H9 (cell line): ENCODE data around the gene CDK11A. TPM values are rescaled to one million over a fixed set of nuclear protein-coding genes. Genes with fewer than 3 reads are reported as not detected.
"Not testable (repeated sequence)": the region's sequence is repeated elsewhere in the genome, so short reads cannot be mapped to it uniquely, and the experiment has no call there.

Source experiments
- DNase-seq: peaks from one replicate; pipeline ENCODE4 v3.0.0-alpha.2; 2017
- H2AFZ ChIP-seq: one replicate; pipeline ENCODE4 v1.6.1; 2013; ENCODE audit warnings: mild to moderate bottlenecking, low read length, control low read depth, moderate library complexity
- H2AK5ac ChIP-seq: 2 replicates; pipeline ENCODE4 v1.6.1; 2013; ENCODE audit warnings: low read length, control low read depth, mixed read lengths; ENCODE audit not compliant: insufficient read length
- H2BK120ac ChIP-seq: one replicate; pipeline ENCODE4 v1.6.1; 2013; ENCODE audit warnings: low read depth, mild to moderate bottlenecking, low read length, control low read depth, inconsistent platforms; ENCODE audit not compliant: poor library complexity, severe bottlenecking
- H2BK12ac ChIP-seq: 2 replicates; pipeline ENCODE4 v1.6.1; 2013; ENCODE audit warnings: low read length, control low read depth, mixed read lengths, low read depth; ENCODE audit not compliant: insufficient read length
- H2BK15ac ChIP-seq: 2 replicates; pipeline ENCODE4 v1.6.1; 2013; ENCODE audit warnings: low read depth, low read length, control low read depth
- H2BK20ac ChIP-seq: one replicate; pipeline ENCODE4 v1.6.1; 2013; ENCODE audit warnings: low read depth, mild to moderate bottlenecking, low read length, control low read depth, inconsistent platforms; ENCODE audit not compliant: poor library complexity, severe bottlenecking
- H2BK5ac ChIP-seq: 2 replicates; pipeline ENCODE4 v1.6.1; 2013; ENCODE audit warnings: low read length, control low read depth, mixed read lengths; ENCODE audit not compliant: insufficient read length
- H3K14ac ChIP-seq: 2 replicates; pipeline ENCODE4 v1.6.1; 2013; ENCODE audit warnings: low read length, control low read depth; ENCODE audit not compliant: insufficient read depth
- H3K18ac ChIP-seq: 2 replicates; pipeline ENCODE4 v1.6.1; 2013; ENCODE audit warnings: low read depth, mild to moderate bottlenecking, mixed read lengths, low read length, control low read depth; ENCODE audit not compliant: insufficient read length
- H3K23ac ChIP-seq: 2 replicates; pipeline ENCODE4 v1.6.1; 2013; ENCODE audit warnings: low read length, control low read depth, mixed read lengths, low read depth; ENCODE audit not compliant: insufficient read length
- H3K23me2 ChIP-seq: 2 replicates; pipeline ENCODE4 v1.6.1; 2013; ENCODE audit warnings: low read depth, mild to moderate bottlenecking, mixed read lengths, low read length, control low read depth; ENCODE audit not compliant: insufficient read length, poor library complexity, severe bottlenecking
- H3K27ac ChIP-seq: 2 replicates; pipeline ENCODE4 v1.5.1; 2013; ENCODE audit warnings: low read length, control low read depth, mixed read lengths, low read depth; ENCODE audit not compliant: insufficient read length
- H3K27me3 ChIP-seq: 2 replicates; pipeline ENCODE4 v1.6.1; 2013; ENCODE audit warnings: low read length, control low read depth, inconsistent platforms; ENCODE audit not compliant: insufficient read depth
- H3K4ac ChIP-seq: 2 replicates; pipeline ENCODE4 v1.6.1; 2013; ENCODE audit warnings: low read depth, mild to moderate bottlenecking, control low read depth, inconsistent platforms, low read length, moderate library complexity
- H3K4me1 ChIP-seq: 2 replicates; pipeline ENCODE4 v1.6.1; 2013; ENCODE audit warnings: low read length, control low read depth, inconsistent platforms; ENCODE audit not compliant: insufficient read depth
- H3K4me2 ChIP-seq: 2 replicates; pipeline ENCODE4 v1.6.1; 2013; ENCODE audit warnings: low read length, control low read depth, mixed read lengths; ENCODE audit not compliant: insufficient read length, insufficient read depth
- H3K56ac ChIP-seq: 2 replicates; pipeline ENCODE4 v1.6.1; 2013; ENCODE audit warnings: low read depth, mild to moderate bottlenecking, mixed read lengths, low read length, control low read depth; ENCODE audit not compliant: insufficient read length
- H3K79me1 ChIP-seq: 2 replicates; pipeline ENCODE4 v1.6.1; 2013; ENCODE audit warnings: low read depth, mild to moderate bottlenecking, moderate library complexity, low read length, control low read depth, inconsistent platforms; ENCODE audit not compliant: insufficient read depth, poor library complexity, severe bottlenecking
- H3K79me2 ChIP-seq: 2 replicates; pipeline ENCODE4 v1.6.1; 2013; ENCODE audit warnings: low read length, control low read depth, inconsistent platforms; ENCODE audit not compliant: insufficient read depth
- H3K9ac ChIP-seq: 2 replicates; pipeline ENCODE4 v1.6.1; 2013; ENCODE audit warnings: low read length, control low read depth, mixed read lengths; ENCODE audit not compliant: insufficient read length; ENCODE audit errors: extremely low read depth
- H3K9me3 ChIP-seq: one replicate; pipeline ENCODE4 v1.6.1; 2013; ENCODE audit warnings: low read depth, low read length, inconsistent platforms; ENCODE audit not compliant: control insufficient read depth
- H3T11ph ChIP-seq: one replicate; pipeline ENCODE4 v1.6.1; 2013; ENCODE audit warnings: mild to moderate bottlenecking, low read length, control low read depth, inconsistent platforms
- H4K20me1 ChIP-seq: one replicate; pipeline ENCODE4 v1.6.1; 2013; ENCODE audit not compliant: control insufficient read depth, insufficient read length, insufficient read depth
- H4K5ac ChIP-seq: 2 replicates; pipeline ENCODE4 v1.6.1; 2013; ENCODE audit warnings: low read depth, mild to moderate bottlenecking, mixed read lengths, low read length, control low read depth; ENCODE audit not compliant: insufficient read length
- H4K8ac ChIP-seq: replicated peaks from 2 replicates; pipeline ENCODE4 v1.6.1; 2013; ENCODE audit warnings: low read length, control low read depth, mixed read lengths, low read depth; ENCODE audit not compliant: insufficient read length
- H4K91ac ChIP-seq: 2 replicates; pipeline ENCODE4 v1.6.1; 2013; ENCODE audit warnings: low read depth, mild to moderate bottlenecking, moderate library complexity, mixed read lengths, low read length, control low read depth; ENCODE audit not compliant: insufficient read length
- H3K27ac Mint-ChIP-seq, 3 experiments: 2 replicates in 2 of 3; 3 replicates in 1 of 3; pipeline ENCODE4 v1.8.0; 2020 to 2021; ENCODE audit warnings: mixed read lengths in 3 of 3, mild to moderate bottlenecking in 1 of 3, moderate library complexity in 1 of 3
- H3K27me3 Mint-ChIP-seq: 2 replicates; pipeline ENCODE4 v1.8.0; 2021; ENCODE audit warnings: low read depth, mild to moderate bottlenecking, moderate library complexity, mixed read lengths
- H3K36me3 Mint-ChIP-seq, 3 experiments: 2 replicates in 2 of 3; 3 replicates in 1 of 3; pipeline ENCODE4 v1.8.0; 2020 to 2021; ENCODE audit warnings: low read depth in 3 of 3, mixed read lengths in 3 of 3; ENCODE audit not compliant: insufficient read depth in 1 of 3
- H3K4me1 Mint-ChIP-seq, 2 experiments: 2 replicates each; pipeline ENCODE4 v1.8.0; 2020; ENCODE audit warnings: mixed read lengths in 2 of 2
- H3K4me3 Mint-ChIP-seq, 2 experiments: 2 replicates in 1 of 2; 3 replicates in 1 of 2; pipeline ENCODE4 v1.8.0; 2020 to 2021; ENCODE audit warnings: mild to moderate bottlenecking in 2 of 2, mixed read lengths in 2 of 2, moderate library complexity in 1 of 2
- H3K9me3 Mint-ChIP-seq, 2 experiments: 2 replicates in 1 of 2; 3 replicates in 1 of 2; pipeline ENCODE4 v1.8.0; 2020; ENCODE audit warnings: mild to moderate bottlenecking in 2 of 2, mixed read lengths in 2 of 2, moderate library complexity in 1 of 2
- WGBS: extraction: QIAGEN DNeasy Blood & Tissue Kit; methylation state at CpG from one replicate; pipeline ENCODE4 v1.1.7; 2013; ENCODE audit warnings: missing lambda C conversion rate, low lambda C conversion rate, mixed read lengths; ENCODE audit not compliant: insufficient read length; ENCODE audit errors: extremely low coverage; 5-methylcytosine and 5-hydroxymethylcytosine counted together
- total RNA-seq: library from RNA; stranded (reverse); gene quantifications from 2 replicates; pipeline ENCODE4 v1.2.1, GENCODE V29; 2021

Gene CDK11A
- total RNA-seq, 1 experiment from 2014 or later, result 49.5 TPM

GRCh38 chr1:1741013-1741412 is 16.9 kb upstream of the CDK11A start:
- H2BK20ac ChIP-seq, H3K4me1 Mint-ChIP-seq, DNase-seq, H2AK5ac ChIP-seq, H2BK15ac ChIP-seq, H4K20me1 ChIP-seq, H3K4me1 ChIP-seq, H4K5ac ChIP-seq, H2BK5ac ChIP-seq, H3K4me2 ChIP-seq, H3K27ac Mint-ChIP-seq, H3K27ac ChIP-seq, H3K9me3 Mint-ChIP-seq, H3K79me2 ChIP-seq, H3K23ac ChIP-seq, H4K91ac ChIP-seq, H3K14ac ChIP-seq, H3K23me2 ChIP-seq, H3K9ac ChIP-seq, H3K4ac ChIP-seq, H2BK120ac ChIP-seq, H3K79me1 ChIP-seq, H3T11ph ChIP-seq, H2BK12ac ChIP-seq, H3K18ac ChIP-seq, H2AFZ ChIP-seq, H3K27me3 ChIP-seq, H3K27me3 Mint-ChIP-seq, H3K56ac ChIP-seq, H3K9me3 ChIP-seq, H3K4me3 Mint-ChIP-seq, H4K8ac ChIP-seq: not testable (repeated sequence)
- H3K36me3 Mint-ChIP-seq, result peaks cover 5 to 19% (median 15%) of the 10 kb centered on the region in 3 experiments; a peak in 6 of 7 replicates
- no CpG with 5 or more reads among the region's 12 CpGs for WGBS

- not testable (repeated sequence) for H3T11ph ChIP-seq, H3K14ac ChIP-seq, H4K5ac ChIP-seq, H3K4me1 ChIP-seq, H3K4me3 Mint-ChIP-seq, H2AFZ ChIP-seq, H3K9me3 Mint-ChIP-seq, H3K27ac Mint-ChIP-seq, H3K9ac ChIP-seq, H3K79me2 ChIP-seq, H2BK12ac ChIP-seq, H3K4me2 ChIP-seq, H3K27ac ChIP-seq, H3K56ac ChIP-seq, H4K20me1 ChIP-seq, H3K9me3 ChIP-seq, H2AK5ac ChIP-seq, H3K27me3 Mint-ChIP-seq, H3K4me1 Mint-ChIP-seq, DNase-seq, H3K79me1 ChIP-seq, H2BK20ac ChIP-seq, H4K8ac ChIP-seq, H3K18ac ChIP-seq, H3K23ac ChIP-seq, H3K4ac ChIP-seq, H2BK5ac ChIP-seq, H4K91ac ChIP-seq, H3K23me2 ChIP-seq, H3K27me3 ChIP-seq, H2BK120ac ChIP-seq, H2BK15ac ChIP-seq
- H3K36me3 Mint-ChIP-seq, result peaks cover 5 to 30% (median 27%) of the 10 kb centered on the region in 3 experiments; a peak in 6 of 7 replicates
- no CpG with 5 or more reads among the region's 22 CpGs for WGBS
These were observed 14.7 kb upstream of the CDK11A start for GRCh38 chr1:1738799-1739337.
